GM19455 (cell line): Measurements from ENCODE around the gene SPATA3.
"Not testable (repeated sequence)": the region's sequence is repeated elsewhere in the genome, so short reads cannot be mapped to it uniquely, and the experiment has no call there.

ENCODE experiments used
- ATAC-seq: cut with Tn5 transposase; IDR thresholded peaks from one replicate; pipeline ENCODE4 v1.9.1; 2021; ENCODE audit not compliant: unreplicated experiment

SPATA3 gene

GRCh38 chr2:230968314-230968713 lies 27.6 kb upstream of the SPATA3 start:
- ATAC-seq: not testable (repeated sequence)

- peak; percentile 64 for ATAC-seq
Measured at GRCh38 chr2:230968921-230969658, 26.8 kb upstream of the SPATA3 start.

GRCh38 chr2:230969659-230970015 lies 26.3 kb upstream of the SPATA3 start:
- ATAC-seq: peak; percentile 14

DNA sequence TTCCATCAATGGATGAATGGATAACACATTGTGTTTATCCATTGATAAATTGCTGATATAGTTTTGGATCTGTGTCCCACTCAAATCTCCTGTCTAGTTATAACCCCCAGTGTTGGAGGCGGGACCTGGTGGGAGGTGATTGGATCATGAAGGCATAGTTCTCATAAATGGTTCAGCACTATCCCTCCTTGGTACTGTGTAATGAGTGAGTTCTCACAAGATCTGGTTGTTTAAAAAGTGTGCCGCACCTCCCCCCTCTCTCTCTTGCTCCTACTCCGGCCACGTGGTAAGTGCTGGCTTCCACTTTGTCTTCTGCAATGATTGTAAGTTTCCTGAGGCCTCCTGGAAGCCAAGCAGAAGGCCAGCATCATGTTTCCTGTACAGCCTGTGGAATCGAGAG lies 23.9 kb upstream of the SPATA3 start:
- no peak for ATAC-seq

DNA sequence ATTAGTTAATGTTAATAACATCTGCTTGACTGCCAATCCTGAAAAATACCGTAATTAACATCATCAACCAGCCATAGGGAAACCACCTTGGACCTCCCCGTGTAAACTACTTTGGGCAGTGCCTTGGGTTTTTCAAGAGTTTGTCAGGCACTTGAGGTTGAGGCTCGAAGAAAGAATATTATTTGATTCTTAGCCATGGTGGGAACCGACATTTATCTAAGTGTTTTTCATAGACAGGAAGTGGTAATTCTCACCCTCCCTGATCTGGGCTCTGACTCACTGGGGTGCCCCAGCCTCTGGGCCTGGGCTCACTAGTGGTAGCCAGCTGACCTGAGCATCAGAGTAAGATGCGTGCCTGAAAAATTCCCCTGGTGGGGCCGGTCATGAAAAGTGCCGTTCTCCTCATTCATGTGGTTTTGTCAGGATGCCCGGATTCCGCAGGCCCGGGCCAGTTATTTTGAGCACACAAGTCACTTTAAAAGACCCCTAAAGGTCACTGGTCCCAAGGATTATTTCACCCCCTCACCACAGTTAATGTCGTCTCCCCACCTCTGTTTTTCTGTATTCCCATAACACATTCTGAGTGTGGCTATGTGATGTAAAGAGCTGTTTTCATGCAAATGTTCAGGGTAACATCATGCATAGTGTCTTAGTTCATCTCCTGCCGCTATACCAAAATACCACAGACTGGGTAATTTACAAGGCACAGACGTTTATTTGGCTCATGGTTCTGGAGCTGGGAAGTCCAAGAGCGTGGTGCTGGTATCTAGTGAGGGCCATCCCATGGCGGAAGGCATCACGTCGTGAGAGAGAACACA lies 21.6 kb upstream of the SPATA3 start:
- peak; percentile 55 for ATAC-seq

GRCh38 chr2:230975927-230976326 lies 20.0 kb upstream of the SPATA3 start:
- no peak for ATAC-seq

DNA sequence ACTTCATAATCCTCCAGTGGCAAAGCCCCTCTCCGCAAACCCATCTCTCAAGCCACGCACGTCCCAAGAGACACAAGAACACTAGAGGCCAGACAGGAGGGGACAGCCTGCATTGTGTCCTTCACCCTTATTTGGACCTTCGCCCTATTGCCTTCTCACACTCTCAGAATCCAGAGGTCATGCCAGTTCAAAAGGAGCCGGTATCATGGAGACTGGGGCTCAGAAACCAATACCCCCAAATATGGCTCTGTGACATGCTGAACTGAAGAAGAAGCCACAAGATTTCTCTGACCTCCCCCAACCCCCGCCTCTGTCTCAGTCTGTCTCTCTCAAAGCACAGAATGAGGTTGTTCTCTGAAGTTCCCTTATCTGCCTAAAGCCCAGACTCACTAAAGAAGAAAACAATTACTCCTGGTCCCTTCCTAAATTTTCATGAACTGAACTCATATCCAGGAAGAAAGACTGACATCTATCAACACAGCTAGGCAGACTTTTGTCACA lies 19.2 kb upstream of the SPATA3 start:
- ATAC-seq: peak; percentile 32

- no peak for ATAC-seq
Measured at GRCh38 chr2:230980468-230980867, 15.5 kb upstream of the SPATA3 start.

GRCh38 chr2:230981704-230982103 lies 14.2 kb upstream of the SPATA3 start:
- no peak for ATAC-seq

DNA sequence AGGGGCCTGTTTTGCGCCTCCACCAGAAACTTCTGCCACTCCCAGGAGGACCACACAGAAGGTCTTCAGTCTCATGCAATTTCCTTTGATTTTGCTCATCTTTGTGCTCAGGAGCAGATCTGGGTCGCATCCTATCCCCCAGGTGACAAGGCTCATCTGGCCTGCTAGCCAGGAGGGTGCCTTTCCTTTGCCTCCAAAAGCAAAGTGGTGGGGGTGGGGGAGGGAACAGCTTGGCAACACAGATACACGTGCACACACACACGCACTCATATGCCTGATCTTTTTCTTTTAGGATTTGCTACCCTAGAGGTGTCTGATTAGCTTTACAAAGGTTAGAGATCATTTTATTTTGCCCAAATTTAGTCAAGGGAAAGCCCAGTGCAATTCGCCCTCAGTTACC lies 13.8 kb upstream of the SPATA3 start:
- no peak for ATAC-seq

DNA sequence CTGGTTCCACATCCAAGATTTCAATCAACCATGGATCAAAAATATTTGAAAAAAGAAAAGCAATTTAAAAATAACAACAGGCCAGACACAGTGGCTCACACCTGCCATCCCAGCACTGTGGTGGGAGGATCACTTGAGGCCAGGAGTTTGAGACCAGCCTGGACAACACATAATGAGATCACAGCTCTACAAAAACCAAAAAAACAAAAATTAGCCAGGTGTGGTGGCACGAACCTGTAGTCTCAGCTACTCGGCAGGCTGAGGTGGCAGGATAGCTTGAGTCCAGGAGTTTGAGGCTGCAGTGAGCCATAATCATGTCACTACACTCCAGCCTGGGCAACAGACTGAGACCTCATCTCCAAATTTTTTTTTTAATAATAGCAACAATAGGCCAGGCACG lies 13.4 kb upstream of the SPATA3 start:
- no peak for ATAC-seq

DNA sequence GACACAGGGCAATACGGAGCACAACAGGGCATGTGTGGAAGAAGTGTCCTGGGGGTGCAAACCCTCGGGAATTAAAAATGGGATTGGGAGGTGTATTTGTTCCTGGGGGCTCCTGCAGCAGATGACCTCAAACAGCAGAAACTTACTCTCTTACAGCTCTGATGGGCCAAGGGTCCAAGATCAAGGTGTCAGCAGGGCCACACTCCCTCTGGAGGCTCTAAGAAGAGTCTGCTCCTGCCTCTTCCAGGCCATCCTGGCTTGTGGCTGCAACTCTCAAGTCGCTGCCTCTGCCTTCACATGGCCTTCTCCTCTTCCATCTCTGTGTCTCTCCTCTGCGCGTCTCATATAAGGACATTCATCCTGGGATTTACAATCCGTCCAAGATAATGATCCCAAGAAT lies 12.4 kb upstream of the SPATA3 start:
- ATAC-seq: no peak

DNA sequence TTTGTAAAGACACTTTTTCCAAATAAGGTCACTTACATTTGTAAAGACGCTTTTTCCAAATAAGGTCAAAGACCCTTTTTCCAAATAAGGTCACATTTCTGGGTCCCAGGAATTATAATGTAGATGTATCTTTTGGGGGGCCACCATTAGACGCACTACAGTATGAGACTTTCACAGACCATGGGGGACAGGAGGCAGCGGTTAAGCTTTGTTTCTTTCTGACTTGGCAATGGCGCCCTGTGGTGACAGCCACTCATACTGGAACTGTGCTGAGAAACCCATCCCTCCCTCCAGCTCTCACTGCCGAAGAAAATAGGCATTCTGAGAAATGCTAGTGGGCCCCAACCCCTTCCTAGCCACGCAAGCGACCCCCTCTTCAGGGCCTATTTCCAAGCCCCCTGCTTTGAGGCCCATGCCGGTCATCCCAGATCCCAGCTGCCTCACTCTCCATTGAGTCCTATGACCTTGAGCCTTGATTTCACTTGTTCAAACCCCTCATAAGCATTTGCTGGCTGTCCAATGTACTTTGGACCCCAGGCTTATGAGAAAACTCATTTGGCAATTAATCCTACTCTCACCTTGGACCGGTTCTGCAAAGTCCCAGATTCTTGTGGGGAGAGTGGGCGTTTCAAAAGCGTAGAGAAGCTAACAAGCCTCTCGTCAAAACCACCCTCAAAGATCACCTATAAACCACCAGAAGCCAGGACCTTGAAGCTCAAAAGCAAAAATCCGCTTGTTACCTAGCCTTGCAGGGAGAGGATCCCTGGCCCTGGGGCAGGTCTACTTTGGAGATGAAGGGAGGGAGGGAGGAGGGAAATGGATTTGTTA lies 11.3 kb upstream of the SPATA3 start:
- peak; percentile 70 for ATAC-seq

DNA sequence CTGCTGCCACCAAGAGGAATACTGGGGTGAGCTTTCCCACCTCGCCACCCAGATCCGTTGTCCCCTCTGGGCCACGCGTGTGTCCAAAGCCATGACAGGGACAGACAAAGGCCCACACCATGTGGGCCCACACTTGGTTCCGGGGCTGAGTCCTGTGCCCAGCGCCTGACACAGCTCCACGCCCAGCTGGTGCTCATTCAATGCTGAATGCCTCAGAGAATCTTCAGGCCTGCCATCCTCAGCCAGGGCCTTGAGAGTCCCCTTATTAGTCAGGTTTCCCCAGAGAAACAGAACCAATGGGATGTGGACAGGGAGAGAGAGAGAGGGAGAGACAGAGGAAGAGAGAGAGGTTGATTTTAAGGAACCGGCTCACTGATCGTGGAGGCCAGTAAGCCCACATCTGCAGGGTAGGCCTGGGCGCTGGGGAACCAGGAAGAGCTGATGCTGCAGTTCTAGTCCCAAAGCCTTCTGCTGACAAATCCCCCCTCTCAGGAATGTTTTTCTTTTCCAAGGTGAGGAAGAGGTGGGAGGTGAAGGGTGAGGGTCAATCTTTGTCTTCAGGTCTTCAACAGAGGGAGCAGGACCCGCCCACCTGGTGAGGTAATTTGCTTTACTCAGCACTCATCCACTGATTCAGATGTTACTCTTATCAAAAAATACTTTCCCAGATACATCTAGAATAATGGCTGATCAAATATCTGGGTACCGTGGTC lies 10.2 kb upstream of the SPATA3 start:
- ATAC-seq: no peak

DNA sequence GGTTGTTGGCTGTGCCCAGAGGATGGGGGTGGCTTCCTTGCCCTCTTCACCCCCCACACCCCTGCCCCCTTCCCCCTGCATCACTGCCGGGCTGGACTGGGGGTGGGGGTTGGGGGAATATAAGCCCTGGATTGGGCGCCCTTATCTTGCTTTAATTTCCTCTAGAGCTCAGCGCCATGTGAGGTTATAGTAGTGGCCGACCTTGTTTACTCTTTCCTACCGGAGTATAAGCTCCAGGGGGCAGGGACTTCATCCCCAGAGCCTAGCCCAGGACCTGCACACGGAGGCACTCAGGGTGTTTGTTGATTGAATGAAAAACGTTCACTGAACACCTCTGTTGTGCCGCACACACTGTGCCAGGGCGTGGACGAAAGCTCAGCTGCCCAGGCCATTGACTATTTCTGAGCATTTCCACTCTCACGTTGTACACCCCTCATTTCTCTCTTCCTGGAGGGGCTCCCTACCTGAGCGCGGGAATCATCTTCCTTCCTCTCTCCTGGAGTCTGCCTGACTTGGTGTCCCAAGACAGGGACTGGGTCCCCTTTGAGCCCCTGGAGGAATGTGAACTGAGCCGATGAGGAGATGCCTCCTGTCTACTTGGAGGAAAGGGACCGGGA lies 9.3 kb upstream of the SPATA3 start:
- ATAC-seq: no peak

GRCh38 chr2:230987137-230988020 lies 8.5 kb upstream of the SPATA3 start:
- ATAC-seq: no peak

GRCh38 chr2:230989731-230990130 lies 6.2 kb upstream of the SPATA3 start:
- ATAC-seq: no peak

DNA sequence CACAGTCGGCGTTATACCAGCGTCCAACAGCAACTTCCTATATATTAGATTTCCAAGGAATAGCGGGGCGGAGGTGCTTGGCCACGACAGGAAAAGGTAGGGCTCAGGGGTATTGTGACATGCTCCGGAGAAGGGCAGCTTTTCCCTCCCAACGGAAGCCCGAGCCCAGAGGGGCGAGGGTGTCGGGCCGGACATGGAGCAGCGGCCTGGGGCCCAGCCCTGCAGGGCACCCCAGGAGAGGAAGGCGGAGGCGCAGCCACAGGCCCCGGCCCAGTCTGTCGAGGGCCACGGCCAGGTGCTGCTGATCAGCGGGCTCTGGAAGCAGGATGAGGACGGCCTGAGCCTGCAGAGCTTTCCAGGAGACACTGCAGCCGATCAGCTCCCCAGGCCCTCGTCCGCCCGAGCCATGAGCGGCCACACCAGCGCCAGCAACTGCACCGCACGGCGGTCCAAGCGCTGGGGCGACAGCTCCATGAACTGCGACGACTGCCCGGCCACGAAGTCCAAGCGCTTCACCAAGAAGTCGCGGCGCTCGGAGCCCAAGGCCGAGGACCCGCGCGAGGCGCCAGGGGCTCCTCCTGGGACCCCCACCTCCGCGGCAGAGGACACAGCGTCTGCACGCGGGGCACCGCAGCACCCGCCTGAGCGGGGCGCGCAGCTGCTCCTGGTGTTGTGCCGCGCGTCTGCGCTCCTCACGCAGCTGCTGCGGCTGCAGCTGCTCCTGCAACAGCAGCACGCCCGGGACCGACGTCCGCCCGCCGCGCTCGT lies 5.6 kb upstream of the SPATA3 start:
- no peak for ATAC-seq

- ATAC-seq: no peak
Measured at GRCh38 chr2:230990899-230991150, 5.1 kb upstream of the SPATA3 start.
